Endodermal cell (in vitro differentiated cells): ENCODE measurements around the gene GPC6. TPM values are rescaled to one million over a fixed set of nuclear protein-coding genes. Genes with fewer than 3 reads are reported as not detected.

Source experiments
- DNase-seq: peaks from one replicate; pipeline ENCODE4 v3.0.0-alpha.2; 2017
- H3K27ac ChIP-seq: 2 replicates; pipeline ENCODE4 v1.5.1; 2013; ENCODE audit warnings: mild to moderate bottlenecking, low read depth, low read length, moderate library complexity
- H3K27me3 ChIP-seq: 2 replicates; pipeline ENCODE4 v1.6.1; 2013; ENCODE audit warnings: mild to moderate bottlenecking, low read length, moderate library complexity; ENCODE audit not compliant: insufficient read depth, control insufficient read depth, poor library complexity, severe bottlenecking
- H3K36me3 ChIP-seq: 2 replicates; pipeline ENCODE4 v1.7.0; 2013; ENCODE audit warnings: mild to moderate bottlenecking, low read length, moderate library complexity; ENCODE audit not compliant: control insufficient read depth, insufficient read depth
- H3K4me1 ChIP-seq: one replicate; pipeline ENCODE4 v1.7.0; 2013; ENCODE audit warnings: low read length; ENCODE audit not compliant: control insufficient read depth, insufficient read depth
- H3K4me3 ChIP-seq: 2 replicates; pipeline ENCODE4 v1.5.1; 2013; ENCODE audit warnings: mild to moderate bottlenecking, low read length, moderate library complexity
- H3K9ac ChIP-seq: 2 replicates; pipeline ENCODE4 v1.6.1; 2013; ENCODE audit warnings: mild to moderate bottlenecking, low read length, moderate library complexity; ENCODE audit not compliant: poor library complexity, severe bottlenecking; ENCODE audit errors: extremely low read depth
- H3K9me3 ChIP-seq: 2 replicates; pipeline ENCODE4 v1.6.1; 2013; ENCODE audit warnings: mild to moderate bottlenecking, low read length, moderate library complexity; ENCODE audit not compliant: control insufficient read depth
- H3K27ac Mint-ChIP-seq: 2 replicates; pipeline ENCODE4 v1.8.0; 2020; ENCODE audit warnings: mixed read lengths
- H3K27me3 Mint-ChIP-seq: 2 replicates; pipeline ENCODE4 v1.8.0; 2021; ENCODE audit warnings: mild to moderate bottlenecking, mixed read lengths; ENCODE audit not compliant: insufficient read depth
- H3K36me3 Mint-ChIP-seq: 2 replicates; pipeline ENCODE4 v1.8.0; 2020; ENCODE audit warnings: low read depth, mixed read lengths
- H3K4me1 Mint-ChIP-seq: 2 replicates; pipeline ENCODE4 v1.8.0; 2020; ENCODE audit warnings: mixed read lengths
- H3K4me3 Mint-ChIP-seq: 2 replicates; pipeline ENCODE4 v1.8.0; 2020; ENCODE audit warnings: mild to moderate bottlenecking, moderate library complexity, mixed read lengths
- H3K9me3 Mint-ChIP-seq: 2 replicates; pipeline ENCODE4 v1.8.0; 2020; ENCODE audit warnings: mild to moderate bottlenecking, mixed read lengths
- CTCF ChIP-seq: fragments of 200-600 bp; sonication (generic); conservative IDR thresholded peaks from 2 replicates; pipeline ENCODE4 v1.5.0; 2021; ENCODE audit warnings: antibody characterized with exemption, mild to moderate bottlenecking
- WGBS, 2 experiments: methylation state at CpG; one replicate each; pipeline versions ENCODE4 v1.1.5 to v1.1.7; 2013; ENCODE audit warnings: missing lambda C conversion rate in 2 of 2, mixed read lengths in 1 of 2; ENCODE audit not compliant: insufficient coverage in 1 of 2, insufficient read length in 1 of 2; 5-methylcytosine and 5-hydroxymethylcytosine counted together
- total RNA-seq, 2 donors: library from RNA; stranded (reverse); fragmentation: NEBNext Ultra II Directional in 1 of 2; extraction: Animal tissue kit (Norgen Biotek cat#: 25700) in 1 of 2; gene quantifications; 2 replicates in 1 of 2; 3 replicates in 1 of 2; pipeline ENCODE4 v1.2.1, GENCODE V29; 2021

GPC6 gene
- total RNA-seq, 2 donors from 2014 or later = 69.6 to 80.4 TPM

GRCh38 chr13:93398167-93399035, 171.8 kb downstream of the GPC6 start:
- no peaks in the 10 kb centered on the region for H3K27me3 Mint-ChIP-seq
- DNase-seq = no peak
- peaks cover 6% of the 10 kb centered on the region for H3K36me3 ChIP-seq
- H3K27ac ChIP-seq = no peak overlapping the region
- no peak overlapping the region for H3K4me3 Mint-ChIP-seq
- H3K9me3 ChIP-seq = no peaks in the 10 kb centered on the region
- no peaks in the 10 kb centered on the region for H3K4me1 ChIP-seq
- H3K9me3 Mint-ChIP-seq = no peaks in the 10 kb centered on the region
- peaks cover 7% of the 10 kb centered on the region for H3K4me1 Mint-ChIP-seq
- H3K36me3 Mint-ChIP-seq = peaks cover 9% of the 10 kb centered on the region
- no peak for TF ChIP-seq CTCF
- no peak overlapping the region for H3K27ac Mint-ChIP-seq
- 90 to 92% methylated on average over 2 to 4 of the region's 4 CpGs for WGBS, 2 experiments
- no peak overlapping the region for H3K4me3 ChIP-seq
- H3K27me3 ChIP-seq = no peaks in the 10 kb centered on the region
- no peak overlapping the region for H3K9ac ChIP-seq

- H3K9me3 Mint-ChIP-seq = no peaks in the 10 kb centered on the region
- DNase-seq = no peak
- no peaks in the 10 kb centered on the region for H3K9me3 ChIP-seq
- no peaks in the 10 kb centered on the region for H3K27me3 ChIP-seq
- peaks cover 7% of the 10 kb centered on the region for H3K4me1 Mint-ChIP-seq
- WGBS, 2 experiments = 87 to 99% methylated on average over 2 to 4 of the region's 4 CpGs
- H3K4me3 Mint-ChIP-seq = no peak overlapping the region
- no peak overlapping the region for H3K9ac ChIP-seq
- no peak overlapping the region for H3K27ac Mint-ChIP-seq
- H3K36me3 ChIP-seq = peaks cover 6% of the 10 kb centered on the region
- TF ChIP-seq CTCF = no peak
- no peaks in the 10 kb centered on the region for H3K4me1 ChIP-seq
- no peak overlapping the region for H3K27ac ChIP-seq
- peaks cover 5% of the 10 kb centered on the region for H3K36me3 Mint-ChIP-seq
- H3K4me3 ChIP-seq = no peak overlapping the region
- no peaks in the 10 kb centered on the region for H3K27me3 Mint-ChIP-seq
Observed at GRCh38 chr13:93399212-93399611, 172.6 kb downstream of the GPC6 start.

DNA sequence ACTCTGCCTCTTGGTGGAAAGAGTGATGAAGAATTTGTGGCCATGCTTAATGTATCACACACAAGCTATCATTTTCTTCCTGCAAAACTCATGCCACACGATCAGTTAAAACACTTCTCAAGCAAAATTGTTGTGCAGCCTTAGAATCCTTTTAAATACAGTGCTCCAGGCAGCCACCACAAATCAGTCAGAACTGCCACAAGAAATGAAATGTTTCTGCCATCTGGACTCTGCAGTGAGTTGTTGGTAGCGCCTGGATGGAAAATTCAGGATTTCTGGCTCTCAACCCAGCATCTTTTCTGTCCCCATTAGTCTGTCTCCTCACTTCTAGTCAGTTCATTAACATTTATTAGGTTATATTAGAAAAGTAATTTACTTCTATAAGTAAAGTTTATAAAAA, 179.5 kb downstream of the GPC6 start:
- DNase-seq = no peak
- no peak overlapping the region for H3K27ac ChIP-seq
- Mint-ChIP-seq H3K27ac (no peak overlapping the region), H3K4me3 (no peak overlapping the region), H3K27me3 (no peaks in the 10 kb centered on the region), H3K4me1 (no peaks in the 10 kb centered on the region), H3K36me3 (no peaks in the 10 kb centered on the region), H3K9me3 (no peaks in the 10 kb centered on the region)
- WGBS, 2 experiments = 93% methylated on average over 2 of the region's 2 CpGs; no CpG with 5 or more reads in 1 of the 2 experiments
- H3K27me3 ChIP-seq = no peaks in the 10 kb centered on the region
- H3K4me3 ChIP-seq = no peak overlapping the region
- no peak for TF ChIP-seq CTCF
- peaks cover 8% of the 10 kb centered on the region for H3K36me3 ChIP-seq
- no peak overlapping the region for H3K9ac ChIP-seq
- no peaks in the 10 kb centered on the region for H3K4me1 ChIP-seq
- no peaks in the 10 kb centered on the region for H3K9me3 ChIP-seq
